Activated CD8-positive, alpha-beta memory T cell treated with anti-CD3 and anti-CD28 coated beads for 24 hours (primary cell): ENCODE measurements around the gene RAD52.

Experiments
- DNase-seq: peaks from one replicate; pipeline ENCODE4 v3.0.0-alpha.2; 2020

The RAD52 gene

DNA sequence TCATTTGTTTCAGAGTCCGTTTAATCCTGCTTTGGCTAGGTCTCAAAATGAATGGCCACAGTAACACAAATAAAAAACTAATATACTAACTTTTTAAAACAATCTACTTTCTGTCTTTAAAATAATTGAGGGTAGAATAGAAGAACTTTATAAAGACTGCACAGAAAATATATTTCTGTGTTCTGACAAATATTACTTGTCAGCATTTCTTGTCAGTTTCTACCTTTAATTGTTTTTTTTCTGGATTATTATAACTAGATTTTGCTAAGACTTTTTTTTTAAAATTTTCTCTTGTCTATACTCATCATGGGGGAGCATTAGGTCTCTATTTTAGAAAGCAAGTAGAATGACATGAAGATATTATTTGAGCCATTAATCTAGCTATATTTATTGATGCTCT is 86.2 kb downstream of the RAD52 start:
- no peak for DNase-seq

DNA sequence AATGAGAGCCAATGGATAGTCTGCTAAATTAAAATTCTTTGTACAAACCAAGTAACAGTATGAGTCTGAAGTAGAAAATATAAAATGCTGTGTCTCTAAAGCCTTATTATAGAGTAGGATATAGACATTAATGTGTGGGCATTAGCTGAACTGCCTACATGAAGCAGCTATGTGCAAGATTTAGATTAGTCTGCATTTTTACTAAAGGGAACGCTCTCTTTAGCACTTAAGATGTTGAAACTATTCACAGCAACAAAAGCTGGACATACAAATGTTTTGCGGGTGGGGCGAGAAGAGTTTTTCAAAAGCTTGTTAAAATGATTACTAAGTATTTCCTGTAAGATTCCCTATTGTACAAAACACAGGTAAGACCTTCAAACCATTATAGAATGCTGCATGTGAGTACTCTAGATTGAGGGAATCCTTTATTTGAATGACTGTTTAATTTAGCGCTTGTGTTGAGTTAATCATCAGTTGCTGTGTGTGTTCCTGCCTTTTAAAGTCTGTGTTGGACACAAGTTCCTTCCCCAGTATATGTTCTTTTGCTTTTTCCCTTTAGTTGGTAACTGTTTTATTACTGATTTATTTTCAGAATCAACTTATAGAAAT is 87.1 kb downstream of the RAD52 start:
- DNase-seq, result no peak
